Measurements from ENCODE around the gene DNAH8.

Gene DNAH8

GRCh38 chr6:39021779-39022178 is 306.7 kb downstream of the DNAH8 start:
- DNase-seq: no peak

GRCh38 chr6:39026175-39026574 is 311.1 kb downstream of the DNAH8 start:
- DNase-seq: no peak

GRCh38 chr6:39029156-39030011 is 314.3 kb downstream of the DNAH8 start:
- peak; percentile 74 for DNase-seq

- DNase-seq: no peak
Measured at GRCh38 chr6:39035681-39036080, 320.6 kb downstream of the DNAH8 start.

- DNase-seq: no peak
Measured at GRCh38 chr6:39037082-39037508, 322.0 kb downstream of the DNAH8 start.

GRCh38 chr6:39037707-39038106 is 322.6 kb downstream of the DNAH8 start:
- DNase-seq: no peak

GRCh38 chr6:39040080-39040673 is 325.1 kb downstream of the DNAH8 start:
- DNase-seq: no peak

- no peak for DNase-seq
Measured at GRCh38 chr6:39041072-39041471, 326.0 kb downstream of the DNAH8 start.

GRCh38 chr6:39043776-39044175 is 328.7 kb downstream of the DNAH8 start:
- DNase-seq: no peak

- DNase-seq: no peak
Measured at GRCh38 chr6:39044181-39044580, 329.1 kb downstream of the DNAH8 start.

- no peak for DNase-seq
Measured at GRCh38 chr6:39047434-39048327, 332.6 kb downstream of the DNAH8 start.

GRCh38 chr6:39048481-39049399 is 333.6 kb downstream of the DNAH8 start, which contains the start of gene GLP1R:
Gene GLP1R (plus strand): TSS chr6:39048781. CDS start chr6:39048841, 60 bp downstream.
- DNase-seq: peak; percentile 55

- DNase-seq: peak; percentile 31
Measured at GRCh38 chr6:39049575-39050283, 334.6 kb downstream of the DNAH8 start.

- no peak for DNase-seq
Measured at GRCh38 chr6:39050453-39051112, 335.5 kb downstream of the DNAH8 start.

GRCh38 chr6:39051399-39052122 is 336.4 kb downstream of the DNAH8 start:
- no peak for DNase-seq

GRCh38 chr6:39053016-39053624 is 338.0 kb downstream of the DNAH8 start:
- DNase-seq: no peak

GRCh38 chr6:39053854-39054576 is 338.9 kb downstream of the DNAH8 start:
- no peak for DNase-seq

- DNase-seq: no peak
Measured at GRCh38 chr6:39054577-39055142, 339.5 kb downstream of the DNAH8 start.

- no peak for DNase-seq
Measured at GRCh38 chr6:39055661-39056060, 340.6 kb downstream of the DNAH8 start.

All from NCI-H82 (cell line).